Activated T-cell treated with anti-CD3 and anti-CD28 coated beads, Interleukin-2, amount 50 U/mL, for 48 hours (primary cell): ENCODE data around the gene UBTD2.
"Not testable (repeated sequence)": the region's sequence is repeated elsewhere in the genome, so short reads cannot be mapped to it uniquely, and the experiment has no call there.

ENCODE experiments used
- DNase-seq, 2 experiments: peaks; one replicate each; pipeline ENCODE4 v3.0.0-alpha.2; 2020

The UBTD2 gene

GRCh38 chr5:172291837-172292236, 8.3 kb upstream of the UBTD2 start:
- DNase-seq = not testable (repeated sequence)

- no peak for DNase-seq
These were observed 4.9 kb upstream of the UBTD2 start for GRCh38 chr5:172288465-172288864.

- not testable (repeated sequence) for DNase-seq
These were observed 3.6 kb upstream of the UBTD2 start for GRCh38 chr5:172287140-172287539.

- no peak for DNase-seq
These were observed 1.9 kb upstream of the UBTD2 start for GRCh38 chr5:172285226-172286143.

GRCh38 chr5:172284611-172284980, 1.0 kb upstream of the UBTD2 start:
- no peak for DNase-seq

GRCh38 chr5:172283862-172284610, 472 bp upstream of the UBTD2 start:
- DNase-seq = peak; percentile 86 to 88

GRCh38 chr5:172282272-172283019, 1.1 kb downstream of the UBTD2 start:
- DNase-seq = no peak

- no peak for DNase-seq
These were observed 2.2 kb downstream of the UBTD2 start for GRCh38 chr5:172281346-172281745.

GRCh38 chr5:172280929-172281328, 2.6 kb downstream of the UBTD2 start:
- no peak for DNase-seq

GRCh38 chr5:172280317-172280716, 3.2 kb downstream of the UBTD2 start:
- DNase-seq = no peak

- no peak for DNase-seq
These were observed 5.2 kb downstream of the UBTD2 start for GRCh38 chr5:172278356-172278755.

GRCh38 chr5:172276214-172276613, 7.3 kb downstream of the UBTD2 start:
- DNase-seq = no peak

- DNase-seq = peak; percentile 70 to 71
These were observed 8.4 kb downstream of the UBTD2 start for GRCh38 chr5:172274951-172275753.

- DNase-seq = no peak
These were observed 15.6 kb downstream of the UBTD2 start for GRCh38 chr5:172267943-172268342.

GRCh38 chr5:172266676-172267092, 16.9 kb downstream of the UBTD2 start:
- no peak for DNase-seq

- DNase-seq = no peak
These were observed 17.4 kb downstream of the UBTD2 start for GRCh38 chr5:172266071-172266675.

- no peak for DNase-seq
These were observed 18.7 kb downstream of the UBTD2 start for GRCh38 chr5:172264815-172265395.

- no peak for DNase-seq
These were observed 28.1 kb downstream of the UBTD2 start for GRCh38 chr5:172255444-172255843.

- no peak for DNase-seq
These were observed 31.1 kb downstream of the UBTD2 start for GRCh38 chr5:172252501-172252900.

- DNase-seq = no peak
These were observed 32.1 kb downstream of the UBTD2 start for GRCh38 chr5:172251419-172251818.

GRCh38 chr5:172248637-172249036, 34.9 kb downstream of the UBTD2 start:
- DNase-seq = no peak

- DNase-seq = no peak
These were observed 37.9 kb downstream of the UBTD2 start for GRCh38 chr5:172245703-172246125.
